Activated naive CD4-positive, alpha-beta T cell treated with anti-CD3 and anti-CD28 coated beads, Interleukin-2, amount 50 U/mL, for 24 hours (primary cell): ENCODE measurements around the gene BSPRY.

ENCODE experiments used
- H3K27ac Mint-ChIP-seq: one replicate; pipeline ENCODE4 v1.8.0; 2021; ENCODE audit warnings: mild to moderate bottlenecking, mixed read lengths
- H3K27me3 Mint-ChIP-seq: one replicate; pipeline ENCODE4 v1.8.0; 2021; ENCODE audit warnings: mixed read lengths
- H3K36me3 Mint-ChIP-seq: one replicate; pipeline ENCODE4 v1.8.0; 2021; ENCODE audit warnings: mixed read lengths
- H3K4me1 Mint-ChIP-seq: one replicate; pipeline ENCODE4 v1.8.0; 2021; ENCODE audit warnings: mixed read lengths
- H3K4me3 Mint-ChIP-seq: one replicate; pipeline ENCODE4 v1.8.0; 2021; ENCODE audit warnings: mild to moderate bottlenecking, mixed read lengths
- H3K9me3 Mint-ChIP-seq: one replicate; pipeline ENCODE4 v1.8.0; 2021; ENCODE audit warnings: mixed read lengths

Gene BSPRY

DNA sequence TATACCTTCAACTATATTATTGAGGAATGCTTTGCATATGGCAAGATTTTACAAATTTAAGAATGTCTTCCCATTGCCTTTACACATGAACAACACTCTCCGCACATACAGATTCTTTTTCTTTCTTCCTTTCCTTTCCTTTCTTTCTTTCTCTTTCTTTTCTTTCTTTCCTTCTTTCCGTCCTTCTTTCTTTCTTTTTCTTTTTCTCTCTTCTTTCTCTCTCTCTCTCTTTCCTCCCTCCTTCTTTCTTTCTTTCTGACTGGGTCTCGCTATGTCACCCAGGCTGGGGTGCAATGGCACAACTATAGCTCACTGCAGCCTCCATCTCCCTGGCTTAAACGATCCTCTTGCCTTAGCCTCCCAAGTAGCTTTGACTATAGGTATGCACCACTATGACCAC, 23.1 kb upstream of the BSPRY start:
- H3K4me3 Mint-ChIP-seq: no peak overlapping the region
- no peaks in the 10 kb centered on the region for H3K27me3 Mint-ChIP-seq
- no peaks in the 10 kb centered on the region for H3K4me1 Mint-ChIP-seq
- H3K27ac Mint-ChIP-seq: no peak overlapping the region
- no peaks in the 10 kb centered on the region for H3K36me3 Mint-ChIP-seq
- H3K9me3 Mint-ChIP-seq: no peaks in the 10 kb centered on the region

DNA sequence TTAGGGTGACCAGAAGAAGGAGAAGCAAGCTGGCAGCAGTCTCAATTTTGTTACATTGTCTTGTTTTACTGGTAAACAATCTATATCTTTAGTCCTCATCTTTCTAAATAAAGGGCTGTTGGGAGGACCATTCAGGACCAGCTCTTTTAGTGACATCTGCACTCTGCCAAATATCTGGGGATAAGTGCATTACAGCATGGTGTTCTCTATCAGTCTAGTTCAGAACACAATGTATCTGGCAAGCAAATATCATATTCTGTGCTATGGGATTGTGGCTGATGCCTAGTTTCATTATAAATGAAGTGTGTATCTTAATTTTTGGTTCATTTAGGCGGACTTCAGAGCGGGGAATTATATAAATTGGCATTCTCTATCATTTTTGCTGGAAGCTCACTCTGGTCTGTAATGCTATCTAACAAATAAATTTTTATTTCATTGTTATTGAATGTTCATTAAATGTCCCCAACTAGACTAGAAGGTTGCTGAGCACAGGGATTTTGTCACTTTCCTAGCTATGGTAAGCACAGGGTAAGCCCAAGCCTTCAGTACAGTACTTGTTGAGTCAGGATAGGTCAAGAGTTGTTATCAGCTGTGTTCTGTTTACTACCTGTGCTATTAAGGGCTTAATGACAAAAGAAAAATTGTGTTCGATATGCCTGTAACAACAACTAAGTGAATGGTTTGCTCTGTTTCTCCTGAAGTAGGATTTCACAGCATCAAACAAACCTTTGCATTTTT, 21.1 kb upstream of the BSPRY start:
- Mint-ChIP-seq H3K36me3 (no peaks in the 10 kb centered on the region), H3K27me3 (no peaks in the 10 kb centered on the region), H3K4me1 (no peaks in the 10 kb centered on the region), H3K4me3 (no peak overlapping the region), H3K27ac (no peak overlapping the region), H3K9me3 (no peaks in the 10 kb centered on the region)

DNA sequence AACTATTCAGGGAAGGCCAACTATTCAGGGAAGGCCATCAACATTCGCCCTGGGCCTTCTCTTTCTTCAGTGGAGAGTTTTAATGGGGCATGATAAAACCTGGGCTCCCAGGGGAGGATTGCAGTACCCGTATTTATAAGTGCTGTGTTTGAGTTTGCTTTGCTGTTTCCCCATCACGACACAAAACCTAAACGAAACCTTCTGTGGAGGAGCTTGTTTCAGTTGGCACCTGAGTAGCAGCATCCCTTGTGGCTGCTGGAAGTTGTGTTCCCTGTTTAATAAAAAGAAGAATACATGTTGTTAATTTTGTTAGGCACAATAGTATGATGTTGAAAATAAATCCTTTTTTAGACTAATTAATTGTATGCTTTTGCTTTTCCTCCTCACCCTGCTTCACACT, 17.6 kb upstream of the BSPRY start:
- H3K4me3 Mint-ChIP-seq: no peak overlapping the region
- H3K27me3 Mint-ChIP-seq: no peaks in the 10 kb centered on the region
- no peaks in the 10 kb centered on the region for H3K36me3 Mint-ChIP-seq
- H3K9me3 Mint-ChIP-seq: no peaks in the 10 kb centered on the region
- no peaks in the 10 kb centered on the region for H3K4me1 Mint-ChIP-seq
- H3K27ac Mint-ChIP-seq: no peak overlapping the region

GRCh38 chr9:113337714-113338113, 11.6 kb upstream of the BSPRY start:
- peaks cover 18% of the 10 kb centered on the region for H3K4me1 Mint-ChIP-seq
- no peak overlapping the region for H3K27ac Mint-ChIP-seq
- no peaks in the 10 kb centered on the region for H3K36me3 Mint-ChIP-seq
- no peaks in the 10 kb centered on the region for H3K9me3 Mint-ChIP-seq
- H3K4me3 Mint-ChIP-seq: no peak overlapping the region
- no peaks in the 10 kb centered on the region for H3K27me3 Mint-ChIP-seq

- Mint-ChIP-seq H3K4me1 (peaks cover 19% of the 10 kb centered on the region), H3K9me3 (no peaks in the 10 kb centered on the region), H3K27ac (peak within 1 kb of the TSS; percentile 25), H3K27me3 (no peaks in the 10 kb centered on the region), H3K36me3 (no peaks in the 10 kb centered on the region), H3K4me3 (peak within 1 kb of the TSS; percentile 88)
These were observed 9.2 kb upstream of the BSPRY start, which contains the start of gene WDR31 for GRCh38 chr9:113340011-113340699. Gene WDR31, minus strand, starts transcription at chr9:113340275. Its CDS starts 8,253 bp downstream, at chr9:113332022.

GRCh38 chr9:113341712-113342410, 7.5 kb upstream of the BSPRY start:
- H3K36me3 Mint-ChIP-seq: no peaks in the 10 kb centered on the region
- H3K27me3 Mint-ChIP-seq: no peaks in the 10 kb centered on the region
- peak overlapping the region; percentile 88 for H3K4me3 Mint-ChIP-seq
- no peaks in the 10 kb centered on the region for H3K9me3 Mint-ChIP-seq
- H3K4me1 Mint-ChIP-seq: peaks cover 19% of the 10 kb centered on the region
- H3K27ac Mint-ChIP-seq: peak overlapping the region; percentile 42

GRCh38 chr9:113343732-113344231, 5.6 kb upstream of the BSPRY start:
- H3K4me1 Mint-ChIP-seq: peaks cover 19% of the 10 kb centered on the region

GRCh38 chr9:113345190-113345589, 4.2 kb upstream of the BSPRY start:
- Mint-ChIP-seq H3K9me3 (no peaks in the 10 kb centered on the region), H3K27me3 (peaks cover 6% of the 10 kb centered on the region), H3K4me1 (peaks cover 20% of the 10 kb centered on the region), H3K27ac (no peak overlapping the region), H3K36me3 (no peaks in the 10 kb centered on the region), H3K4me3 (no peak overlapping the region)

More at GRCh38 chr9:113343732-113344231, 5.6 kb upstream of the BSPRY start:
- H3K9me3 Mint-ChIP-seq: no peaks in the 10 kb centered on the region
- no peaks in the 10 kb centered on the region for H3K36me3 Mint-ChIP-seq
- no peak overlapping the region for H3K27ac Mint-ChIP-seq
- H3K4me3 Mint-ChIP-seq: no peak overlapping the region
- H3K27me3 Mint-ChIP-seq: no peaks in the 10 kb centered on the region

DNA sequence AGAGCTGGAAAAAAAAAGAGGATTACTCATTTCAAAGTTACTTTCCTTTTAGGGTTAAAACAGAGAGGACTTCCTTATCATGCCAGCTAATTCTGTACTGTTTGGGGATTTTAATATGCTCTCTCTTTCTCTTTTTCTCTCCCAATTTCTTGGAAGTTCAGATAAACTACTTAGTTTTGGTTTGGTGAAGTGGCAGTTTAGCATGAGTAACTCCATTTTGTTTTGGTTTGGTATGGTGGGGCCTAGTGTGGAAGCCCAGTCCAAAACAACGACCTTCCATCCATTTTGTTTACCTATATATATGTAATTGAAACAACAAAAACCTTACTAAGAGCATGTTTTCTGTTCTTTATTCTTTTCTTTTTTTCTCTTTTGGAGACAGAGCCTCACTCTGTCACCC, 3.7 kb upstream of the BSPRY start:
- H3K27me3 Mint-ChIP-seq: peaks cover 7% of the 10 kb centered on the region
- no peak overlapping the region for H3K27ac Mint-ChIP-seq
- no peaks in the 10 kb centered on the region for H3K36me3 Mint-ChIP-seq
- peaks cover 25% of the 10 kb centered on the region for H3K4me1 Mint-ChIP-seq
- no peak overlapping the region for H3K4me3 Mint-ChIP-seq
- H3K9me3 Mint-ChIP-seq: no peaks in the 10 kb centered on the region

- peaks cover 17% of the 10 kb centered on the region for H3K4me1 Mint-ChIP-seq
- H3K36me3 Mint-ChIP-seq: no peaks in the 10 kb centered on the region
- H3K27me3 Mint-ChIP-seq: peaks cover 18% of the 10 kb centered on the region
- H3K4me3 Mint-ChIP-seq: peak overlapping the region; percentile 36
- no peaks in the 10 kb centered on the region for H3K9me3 Mint-ChIP-seq
- no peak overlapping the region for H3K27ac Mint-ChIP-seq
These were observed 904 bp upstream of the BSPRY start for GRCh38 chr9:113348437-113348836.

DNA sequence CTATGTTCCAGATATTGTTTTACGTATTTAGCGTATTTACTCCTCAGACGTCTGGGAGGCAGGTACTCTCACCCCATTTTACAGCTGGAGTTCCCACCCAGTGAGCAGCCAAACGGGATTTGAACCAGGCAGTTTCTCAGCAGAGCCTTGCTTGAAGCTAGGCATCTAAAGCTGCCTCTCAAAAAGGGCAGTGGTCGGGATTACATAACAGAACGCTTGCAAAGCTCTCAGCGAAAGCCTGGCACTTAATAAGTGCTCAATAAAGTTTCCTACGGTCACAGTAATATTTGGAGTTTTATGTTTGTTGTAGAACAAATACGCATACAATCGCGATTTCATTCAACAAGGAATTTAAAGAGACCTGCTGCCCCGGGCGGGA, 286 bp upstream of the BSPRY start:
- Mint-ChIP-seq H3K9me3 (no peaks in the 10 kb centered on the region), H3K27me3 (peaks cover 18% of the 10 kb centered on the region), H3K36me3 (no peaks in the 10 kb centered on the region), H3K4me1 (peaks cover 17% of the 10 kb centered on the region), H3K4me3 (peak overlapping the region; percentile 81), H3K27ac (no peak overlapping the region)

DNA sequence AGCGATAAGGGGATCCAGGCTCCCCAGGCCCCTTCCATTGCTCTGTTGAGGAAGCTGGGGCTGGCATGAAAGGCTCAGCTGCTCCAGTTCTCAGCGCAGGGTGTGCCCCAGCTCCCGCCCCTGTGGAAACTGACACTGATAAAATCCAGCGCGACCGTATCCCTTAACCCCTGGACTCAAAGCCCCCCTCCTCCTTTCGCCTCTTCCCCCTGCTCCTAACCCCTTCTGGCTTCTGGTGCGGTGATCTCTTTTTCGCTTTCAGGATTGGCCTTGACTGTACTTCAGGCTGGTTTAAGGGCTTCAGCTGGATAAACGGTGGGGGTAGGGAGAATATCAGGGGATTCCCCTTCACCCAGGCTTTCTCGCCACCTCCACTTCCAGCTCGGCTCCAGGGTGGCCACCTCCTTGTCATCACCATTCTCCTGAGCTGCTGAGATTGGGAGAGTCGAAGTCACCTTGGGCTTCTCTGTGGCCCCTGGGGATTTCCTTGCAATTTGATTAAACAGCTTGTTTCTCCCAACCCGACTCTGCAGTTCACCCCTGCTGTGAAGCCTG, 843 bp downstream of the BSPRY start:
- Mint-ChIP-seq H3K4me1 (peaks cover 17% of the 10 kb centered on the region), H3K4me3 (peak overlapping the region; percentile 78), H3K27me3 (peaks cover 18% of the 10 kb centered on the region), H3K36me3 (no peaks in the 10 kb centered on the region), H3K9me3 (no peaks in the 10 kb centered on the region), H3K27ac (no peak overlapping the region)

- Mint-ChIP-seq H3K36me3 (no peaks in the 10 kb centered on the region), H3K27ac (no peak overlapping the region), H3K27me3 (peaks cover 18% of the 10 kb centered on the region), H3K4me3 (peak overlapping the region; percentile 78), H3K4me1 (peaks cover 17% of the 10 kb centered on the region), H3K9me3 (no peaks in the 10 kb centered on the region)
These were observed 1.6 kb downstream of the BSPRY start for GRCh38 chr9:113350937-113351336.

- H3K4me1 Mint-ChIP-seq: peaks cover 17% of the 10 kb centered on the region
- peaks cover 18% of the 10 kb centered on the region for H3K27me3 Mint-ChIP-seq
- no peaks in the 10 kb centered on the region for H3K9me3 Mint-ChIP-seq
- H3K36me3 Mint-ChIP-seq: no peaks in the 10 kb centered on the region
- H3K4me3 Mint-ChIP-seq: no peak overlapping the region
- H3K27ac Mint-ChIP-seq: no peak overlapping the region
These were observed 2.7 kb downstream of the BSPRY start for GRCh38 chr9:113352006-113352405.

GRCh38 chr9:113352411-113352810, 3.1 kb downstream of the BSPRY start:
- Mint-ChIP-seq H3K27me3 (peaks cover 18% of the 10 kb centered on the region), H3K4me3 (no peak overlapping the region), H3K9me3 (no peaks in the 10 kb centered on the region), H3K4me1 (peaks cover 17% of the 10 kb centered on the region), H3K27ac (no peak overlapping the region), H3K36me3 (no peaks in the 10 kb centered on the region)
